ENCODE results near the gene ROR2.

Gene ROR2

DNA sequence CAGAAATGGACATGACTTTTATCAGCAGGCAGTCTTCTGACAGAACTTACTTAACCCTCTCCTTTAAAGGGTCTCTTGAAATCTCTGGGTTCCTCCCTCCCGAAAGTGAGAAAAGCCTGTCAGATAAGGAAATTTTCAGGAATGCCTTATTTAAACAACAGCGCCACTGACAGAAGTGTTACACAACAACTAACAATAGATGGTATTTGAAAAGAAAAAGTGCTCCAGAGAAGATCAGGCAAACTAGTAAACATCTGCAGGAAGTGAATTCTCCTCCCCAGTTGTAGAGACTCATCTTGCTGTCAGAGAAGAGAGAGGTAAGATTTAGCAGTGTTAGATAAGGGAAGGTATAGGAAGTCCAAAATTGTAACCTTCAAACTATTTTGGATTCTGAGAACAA is 419.2 kb downstream of the ROR2 start:
- DNase-seq = no peak
- TF ChIP-seq GATA1 (IDR thresholded peaks at IDR 0.05; ENCODE audit: low read depth, low read length) (no peak), POLR2A (IDR thresholded peaks at IDR 0.05; ENCODE audit: low read length) (no peak)

GRCh38 chr9:91522481-91522880 is 427.5 kb downstream of the ROR2 start:
- DNase-seq = no peak
- TF ChIP-seq POLR2A (IDR thresholded peaks at IDR 0.05; ENCODE audit: low read length) (no peak), GATA1 (IDR thresholded peaks at IDR 0.05; ENCODE audit: low read depth, low read length) (no peak)

- no peak for DNase-seq
- TF ChIP-seq POLR2A (IDR thresholded peaks at IDR 0.05; ENCODE audit: low read length) = no peak
- no peak for TF ChIP-seq GATA1 (IDR thresholded peaks at IDR 0.05; ENCODE audit: low read depth, low read length)
Measured at GRCh38 chr9:91519520-91520277, 430.3 kb downstream of the ROR2 start.

- TF ChIP-seq GATA1 (IDR thresholded peaks at IDR 0.05; ENCODE audit: low read depth, low read length) = no peak
- no peak for TF ChIP-seq POLR2A (IDR thresholded peaks at IDR 0.05; ENCODE audit: low read length)
- DNase-seq = no peak
Measured at GRCh38 chr9:91518462-91518861, 431.6 kb downstream of the ROR2 start.

- no peak for TF ChIP-seq GATA1 (IDR thresholded peaks at IDR 0.05; ENCODE audit: low read depth, low read length)
- TF ChIP-seq POLR2A (IDR thresholded peaks at IDR 0.05; ENCODE audit: low read length) = no peak
- DNase-seq = no peak
Measured at GRCh38 chr9:91517801-91518200, 432.2 kb downstream of the ROR2 start.

GRCh38 chr9:91517332-91517731 is 432.7 kb downstream of the ROR2 start:
- DNase-seq = peak in 1 of 2 experiments; percentile 5

GRCh38 chr9:91516777-91517176 is 433.3 kb downstream of the ROR2 start:
- DNase-seq = no peak
- no peak for TF ChIP-seq GATA1 (IDR thresholded peaks at IDR 0.05; ENCODE audit: low read depth, low read length)
- no peak for TF ChIP-seq POLR2A (IDR thresholded peaks at IDR 0.05; ENCODE audit: low read length)

DNA sequence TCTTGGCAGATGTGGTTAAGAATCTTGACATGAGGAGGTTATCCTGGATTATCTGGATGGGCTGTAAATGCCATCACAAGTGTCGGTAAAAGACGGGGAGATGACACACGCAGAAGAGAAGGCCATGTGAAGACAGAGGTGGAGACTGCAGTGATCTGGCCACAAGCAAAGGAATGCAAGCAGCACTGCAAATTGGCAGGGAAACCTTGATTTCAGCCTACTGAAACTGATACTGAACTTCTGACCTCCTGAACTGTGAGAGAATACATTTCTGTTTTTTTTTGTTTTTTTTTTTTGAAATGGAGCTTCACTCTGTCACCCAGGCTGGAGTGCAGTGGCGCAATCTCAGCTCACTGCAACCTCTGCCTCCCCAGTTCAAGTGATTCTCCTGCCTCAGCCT is 433.9 kb downstream of the ROR2 start:
- no peak for TF ChIP-seq POLR2A (IDR thresholded peaks at IDR 0.05; ENCODE audit: low read length)
- DNase-seq = no peak

GRCh38 chr9:91515074-91515687 is 434.8 kb downstream of the ROR2 start:
- TF ChIP-seq POLR2A (IDR thresholded peaks at IDR 0.05; ENCODE audit: low read length) (no peak), GATA1 (IDR thresholded peaks at IDR 0.05; ENCODE audit: low read depth, low read length) (no peak)
- DNase-seq = peak; percentile 17 to 23
